Stimulated activated naive CD8-positive, alpha-beta T cell treated with anti-CD3 and anti-CD28 coated beads, Interleukin-15, amount 100 ng/mL, for 72 hours (primary cell): ENCODE measurements around the gene RPP25L.
A peak's percentile ranks its signal among the peaks of the same experiment; 100 is the strongest.

Source experiments
- ATAC-seq: fragments of 150-1000 bp; cut with Tn5 transposase; 2 replicates; pipeline ENCODE4 v1.10.0; 2021; ENCODE audit warnings: mild to moderate bottlenecking, moderate library complexity
- DNase-seq, 2 donors: peaks; one replicate each; pipeline ENCODE4 v3.0.0; 2021 to 2022
- H3K27ac Mint-ChIP-seq, 2 donors: one replicate each; pipeline ENCODE4 v1.8.0; 2022; ENCODE audit warnings: mild to moderate bottlenecking in 2 of 2, mixed read lengths in 2 of 2, moderate library complexity in 2 of 2
- H3K27me3 Mint-ChIP-seq: one replicate; pipeline ENCODE4 v1.8.0; 2022; ENCODE audit warnings: mixed read lengths
- H3K4me1 Mint-ChIP-seq: one replicate; pipeline ENCODE4 v1.8.0; 2022; ENCODE audit warnings: mild to moderate bottlenecking, mixed read lengths
- H3K4me3 Mint-ChIP-seq, 2 donors: one replicate each; pipeline ENCODE4 v1.8.0; 2022; ENCODE audit warnings: mild to moderate bottlenecking in 2 of 2, mixed read lengths in 2 of 2, moderate library complexity in 1 of 2
- H3K9me3 Mint-ChIP-seq, 2 donors: one replicate each; pipeline ENCODE4 v1.8.0; 2022; ENCODE audit warnings: mixed read lengths in 2 of 2

Gene RPP25L

GRCh38 chr9:34611811-34612787 is at the start of gene RPP25L:
Gene RPP25L (minus strand): TSS chr9:34612097. CDS start chr9:34611296, 801 bp downstream.
- no peaks in the 10 kb centered on the region for H3K27me3 Mint-ChIP-seq
- DNase-seq (peak; percentile 83 to 87), ATAC-seq (peak; percentile 93)
- H3K4me3 Mint-ChIP-seq: peak within 1 kb of the TSS; percentile 89 to 94
- H3K9me3 Mint-ChIP-seq: no peaks in the 10 kb centered on the region
- H3K4me1 Mint-ChIP-seq: peaks cover 20% of the 10 kb centered on the region
- peak within 1 kb of the TSS; percentile 97 for H3K27ac Mint-ChIP-seq

- DNase-seq (no peak), ATAC-seq (no peak)
- no peaks in the 10 kb centered on the region for H3K27me3 Mint-ChIP-seq
- H3K9me3 Mint-ChIP-seq: no peaks in the 10 kb centered on the region
- H3K4me1 Mint-ChIP-seq: peaks cover 29% of the 10 kb centered on the region
- H3K4me3 Mint-ChIP-seq: no peak overlapping the region
- no peak overlapping the region for H3K27ac Mint-ChIP-seq
Observed at GRCh38 chr9:34659592-34660253, 47.8 kb upstream of the RPP25L start.

GRCh38 chr9:34658461-34658860 is 46.6 kb upstream of the RPP25L start:
- Mint-ChIP-seq H3K27me3 (no peaks in the 10 kb centered on the region), H3K27ac (no peak overlapping the region), H3K4me3 (no peak overlapping the region), H3K4me1 (peaks cover 16% of the 10 kb centered on the region), H3K9me3 (no peaks in the 10 kb centered on the region)
- no peak for ATAC-seq
- no peak for DNase-seq

GRCh38 chr9:34656992-34657391 is 45.1 kb upstream of the RPP25L start:
- no peaks in the 10 kb centered on the region for H3K27me3 Mint-ChIP-seq
- no peak overlapping the region for H3K4me3 Mint-ChIP-seq
- peak overlapping the region in 1 of 2 donors; percentile 88 for H3K27ac Mint-ChIP-seq
- DNase-seq (no peak), ATAC-seq (no peak)
- peaks cover 15% of the 10 kb centered on the region for H3K4me1 Mint-ChIP-seq
- H3K9me3 Mint-ChIP-seq: no peaks in the 10 kb centered on the region

- no peak for DNase-seq
- Mint-ChIP-seq H3K9me3 (no peaks in the 10 kb centered on the region), H3K27ac (peak overlapping the region in 1 of 2 donors; percentile 64), H3K27me3 (no peaks in the 10 kb centered on the region), H3K4me1 (peaks cover 20% of the 10 kb centered on the region), H3K4me3 (no peak overlapping the region)
- ATAC-seq: no peak
Observed at GRCh38 chr9:34655394-34655793, 43.5 kb upstream of the RPP25L start.

GRCh38 chr9:34654323-34655051 is 42.6 kb upstream of the RPP25L start:
- DNase-seq: no peak

GRCh38 chr9:34653151-34654072 is 41.5 kb upstream of the RPP25L start:
- DNase-seq: no peak
- Mint-ChIP-seq H3K27ac (no peak overlapping the region), H3K4me3 (no peak overlapping the region), H3K4me1 (peaks cover 34% of the 10 kb centered on the region), H3K27me3 (no peaks in the 10 kb centered on the region), H3K9me3 (no peaks in the 10 kb centered on the region)
- ATAC-seq: no peak

More at GRCh38 chr9:34654323-34655051, 42.6 kb upstream of the RPP25L start:
- Mint-ChIP-seq H3K27ac (no peak overlapping the region), H3K4me1 (peaks cover 23% of the 10 kb centered on the region), H3K9me3 (no peaks in the 10 kb centered on the region), H3K4me3 (no peak overlapping the region), H3K27me3 (no peaks in the 10 kb centered on the region)
- ATAC-seq: peak; percentile 11

- DNase-seq (no peak), ATAC-seq (no peak)
- H3K9me3 Mint-ChIP-seq: no peaks in the 10 kb centered on the region
- H3K4me1 Mint-ChIP-seq: peaks cover 42% of the 10 kb centered on the region
- H3K27me3 Mint-ChIP-seq: no peaks in the 10 kb centered on the region
- H3K4me3 Mint-ChIP-seq: peak overlapping the region in 1 of 2 donors; percentile 2
- H3K27ac Mint-ChIP-seq: no peak overlapping the region
Observed at GRCh38 chr9:34652602-34653000, 40.7 kb upstream of the RPP25L start.

GRCh38 chr9:34651876-34652601 is 40.1 kb upstream of the RPP25L start, which contains the start of gene IL11RA:
Gene IL11RA (plus strand): TSS chr9:34652185. CDS start chr9:34655218, 3,033 bp downstream.
- ATAC-seq (peak; percentile 73), DNase-seq (peak in 1 of 2 donors; percentile 46)
- Mint-ChIP-seq H3K4me1 (peaks cover 47% of the 10 kb centered on the region), H3K4me3 (peak within 1 kb of the TSS in 1 of 2 donors; percentile 2), H3K9me3 (no peaks in the 10 kb centered on the region), H3K27ac (peak within 1 kb of the TSS in 1 of 2 donors; percentile 42), H3K27me3 (no peaks in the 10 kb centered on the region)

- ATAC-seq: no peak
Observed at GRCh38 chr9:34651321-34651720, 39.4 kb upstream of the RPP25L start.

GRCh38 chr9:34650816-34651215 is 38.9 kb upstream of the RPP25L start:
- Mint-ChIP-seq H3K27me3 (no peaks in the 10 kb centered on the region), H3K27ac (no peak overlapping the region), H3K9me3 (no peaks in the 10 kb centered on the region), H3K4me3 (no peak overlapping the region), H3K4me1 (peaks cover 52% of the 10 kb centered on the region)
- ATAC-seq (no peak), DNase-seq (no peak)

More at GRCh38 chr9:34651321-34651720, 39.4 kb upstream of the RPP25L start:
- Mint-ChIP-seq H3K4me1 (peaks cover 48% of the 10 kb centered on the region), H3K27ac (no peak overlapping the region), H3K4me3 (no peak overlapping the region), H3K9me3 (no peaks in the 10 kb centered on the region), H3K27me3 (no peaks in the 10 kb centered on the region)
- DNase-seq: no peak

GRCh38 chr9:34648673-34649072 is 36.8 kb upstream of the RPP25L start:
- Mint-ChIP-seq H3K4me3 (peak overlapping the region in 1 of 2 donors; percentile 29), H3K27ac (no peak overlapping the region), H3K9me3 (no peaks in the 10 kb centered on the region), H3K4me1 (peaks cover 52% of the 10 kb centered on the region), H3K27me3 (no peaks in the 10 kb centered on the region)
- no peak for DNase-seq
- no peak for ATAC-seq

- no peaks in the 10 kb centered on the region for H3K9me3 Mint-ChIP-seq
- DNase-seq (no peak), ATAC-seq (no peak)
- H3K4me3 Mint-ChIP-seq: peak overlapping the region; percentile 94
- no peaks in the 10 kb centered on the region for H3K27me3 Mint-ChIP-seq
- H3K4me1 Mint-ChIP-seq: peaks cover 45% of the 10 kb centered on the region
- peak overlapping the region; percentile 71 to 90 for H3K27ac Mint-ChIP-seq
Observed at GRCh38 chr9:34647651-34648050, 35.8 kb upstream of the RPP25L start.

- H3K27ac Mint-ChIP-seq: peak overlapping the region; percentile 71 to 90
- H3K27me3 Mint-ChIP-seq: no peaks in the 10 kb centered on the region
- no peak for DNase-seq
- H3K9me3 Mint-ChIP-seq: no peaks in the 10 kb centered on the region
- no peak for ATAC-seq
- H3K4me1 Mint-ChIP-seq: peaks cover 39% of the 10 kb centered on the region
- peak overlapping the region; percentile 94 for H3K4me3 Mint-ChIP-seq
Observed at GRCh38 chr9:34647084-34647403, 35.1 kb upstream of the RPP25L start.
